AML-193 (cell line): ENCODE results near the gene SMARCD3.

Experiments
- DNase-seq, 2 experiments: peaks; one replicate each; lab custom pipeline; 2025; lab: John Stamatoyannopoulos, UW

Gene SMARCD3

GRCh38 chr7:151247611-151248345 lies 716 bp downstream of the SMARCD3 start:
- no peak for DNase-seq

GRCh38 chr7:151246851-151247580 lies 1.5 kb downstream of the SMARCD3 start:
- DNase-seq = no peak

GRCh38 chr7:151246102-151246850 lies 2.2 kb downstream of the SMARCD3 start:
- DNase-seq = no peak

- DNase-seq = peak in 1 of 2 experiments; percentile 20
Measured at GRCh38 chr7:151245360-151246101, 3.0 kb downstream of the SMARCD3 start.

DNA sequence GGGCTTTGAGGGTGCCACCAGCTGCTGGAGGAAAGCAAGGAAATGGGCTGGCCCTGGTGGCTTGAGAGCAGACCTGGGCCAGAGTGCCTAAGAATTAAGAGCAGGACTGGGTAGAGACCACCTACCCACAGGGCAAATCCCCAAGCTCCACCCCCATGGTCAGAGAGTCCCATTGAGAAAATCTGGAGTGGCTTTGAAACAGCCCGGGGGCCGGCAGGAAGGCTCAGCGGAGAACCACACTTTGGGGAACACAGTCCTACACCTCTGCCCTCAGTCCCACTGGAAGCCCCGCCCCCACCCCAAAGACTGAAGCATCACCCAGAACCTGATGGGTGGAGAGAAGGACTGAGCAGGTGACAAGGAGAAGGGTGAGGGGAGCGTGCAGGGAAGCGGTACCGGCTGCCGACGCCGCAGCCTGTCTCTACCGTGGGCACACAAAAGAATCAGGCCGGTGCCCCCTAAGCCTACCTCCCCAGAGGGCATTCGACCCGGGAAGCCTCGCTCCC lies 3.6 kb downstream of the SMARCD3 start:
- DNase-seq = no peak

DNA sequence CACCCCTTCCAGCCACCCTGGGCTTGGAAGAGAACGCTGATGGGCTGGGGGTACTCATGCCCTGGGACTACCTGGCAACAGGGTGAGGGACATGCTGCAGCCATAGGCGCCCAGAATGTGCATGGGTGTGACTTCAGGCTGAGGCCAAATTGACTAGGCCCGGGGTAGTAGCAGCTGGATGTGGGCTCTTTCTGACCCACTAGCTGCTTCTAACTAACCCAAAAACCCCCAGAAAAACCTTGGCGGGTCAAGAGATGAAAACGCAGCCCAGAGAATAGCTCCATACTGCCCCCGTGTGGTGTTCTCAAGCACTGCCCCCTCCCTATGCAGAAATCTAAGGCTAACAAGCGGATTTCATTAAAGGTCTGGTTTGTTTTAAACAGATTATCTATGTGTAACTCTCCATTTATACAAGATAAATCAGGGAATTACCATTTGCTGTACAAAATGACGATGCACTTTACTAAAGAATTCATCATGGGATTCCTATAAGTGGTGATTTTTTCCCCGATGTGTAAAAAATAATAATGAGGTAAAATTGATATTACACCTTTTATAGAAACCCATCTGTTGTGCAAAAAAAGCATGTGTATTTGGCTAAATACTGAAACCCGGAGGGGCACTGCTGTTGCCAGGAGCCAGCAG lies 4.2 kb downstream of the SMARCD3 start:
- peak; percentile 46 to 52 for DNase-seq

DNA sequence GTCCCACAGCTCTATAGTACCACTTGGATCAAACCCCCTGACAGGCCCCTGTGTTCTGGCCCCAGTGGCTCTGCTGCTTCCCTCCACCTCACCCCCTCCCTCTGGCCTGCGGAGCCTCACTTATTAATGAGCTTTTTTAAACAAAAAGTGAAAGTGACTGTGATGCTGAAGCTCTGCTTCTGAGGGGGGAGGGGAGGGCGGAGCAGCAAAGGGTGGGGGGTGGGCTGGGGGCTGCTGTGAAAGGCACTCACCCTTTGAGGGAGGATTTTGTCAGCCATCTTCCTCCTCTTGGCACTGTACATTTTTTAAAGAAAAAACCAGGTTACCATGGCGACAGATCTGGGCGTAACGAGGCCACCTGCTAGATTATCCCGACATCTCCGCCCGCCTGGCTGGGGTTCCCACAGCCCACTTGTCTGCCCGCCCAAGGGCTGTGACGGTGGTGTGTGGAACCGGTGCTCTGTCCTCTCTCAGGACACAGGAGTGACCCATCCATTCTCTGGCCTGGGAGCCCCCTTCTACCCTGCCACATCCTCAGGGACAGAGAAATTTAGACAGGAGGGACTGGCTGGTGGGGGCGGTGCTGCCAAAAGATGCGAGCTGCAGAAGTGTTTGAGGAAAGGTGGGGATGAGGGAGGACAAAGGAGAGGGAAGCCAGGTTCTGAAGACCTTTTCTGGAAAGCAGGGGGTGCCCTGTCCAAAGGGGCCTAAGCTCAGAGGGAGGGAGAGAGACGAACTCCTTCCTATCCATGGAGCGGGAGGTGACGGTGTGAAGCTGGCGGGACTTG lies 4.9 kb downstream of the SMARCD3 start:
- DNase-seq = no peak

DNA sequence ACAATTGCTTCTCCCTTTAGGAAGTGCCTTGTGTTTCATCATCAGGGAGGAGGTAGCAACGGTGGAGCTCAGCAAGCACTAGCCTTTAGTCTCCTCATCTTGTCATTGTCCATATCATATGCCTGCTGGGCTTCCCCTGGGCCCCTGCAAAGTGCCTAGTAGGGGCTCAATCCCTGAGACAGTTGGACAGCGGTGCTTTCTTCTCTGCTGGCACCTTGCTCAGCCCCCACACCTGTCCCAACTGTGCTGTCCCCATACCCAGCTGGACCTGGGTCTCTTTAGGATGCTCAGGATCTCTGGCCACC lies 5.5 kb downstream of the SMARCD3 start:
- DNase-seq = no peak

DNA sequence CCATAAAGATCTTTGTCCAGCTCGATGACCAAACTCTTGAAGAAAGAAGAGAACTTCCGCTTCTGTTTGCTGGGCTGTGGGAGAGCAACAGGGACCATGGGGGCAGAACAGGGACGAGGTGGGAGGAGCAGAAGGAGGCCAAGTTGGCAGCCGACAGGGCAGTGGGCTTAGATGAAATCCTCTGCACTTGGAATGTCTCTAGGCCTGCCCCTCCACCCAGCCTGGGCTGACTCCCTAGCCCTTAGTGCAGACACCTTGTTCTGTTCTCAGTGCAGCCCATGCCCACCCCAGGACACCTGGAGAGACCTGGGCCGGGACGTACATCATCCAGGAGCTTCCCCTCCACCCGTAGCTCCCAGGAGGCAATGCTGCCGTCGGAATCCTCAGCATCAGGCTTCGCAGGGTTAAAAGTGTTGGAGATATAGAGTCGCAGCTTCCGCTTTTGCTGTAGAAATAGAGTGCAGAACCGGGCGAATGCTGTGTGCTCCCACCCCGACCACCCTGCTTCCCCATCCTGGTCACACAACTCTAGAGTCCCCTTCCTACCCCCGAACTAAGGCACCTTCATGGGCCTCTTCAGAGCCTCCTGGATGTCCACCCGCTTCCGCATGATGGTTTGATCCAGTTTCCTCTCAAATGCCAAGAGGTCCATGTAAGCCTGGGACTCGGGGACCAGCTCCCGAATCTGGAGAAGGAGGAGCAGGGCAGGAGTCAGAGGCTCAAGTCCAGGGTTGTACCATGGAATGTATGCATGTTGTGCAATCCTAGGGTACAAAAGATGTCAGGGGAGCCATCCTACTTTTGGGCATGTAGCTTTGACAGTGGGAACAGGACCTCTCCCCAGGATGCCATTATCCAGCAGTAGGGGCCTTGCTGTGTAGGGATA lies 6.1 kb downstream of the SMARCD3 start:
- DNase-seq = no peak

- no peak for DNase-seq
Measured at GRCh38 chr7:151241755-151242096, 6.8 kb downstream of the SMARCD3 start.

GRCh38 chr7:151240942-151241754 lies 7.3 kb downstream of the SMARCD3 start:
- DNase-seq = no peak

DNA sequence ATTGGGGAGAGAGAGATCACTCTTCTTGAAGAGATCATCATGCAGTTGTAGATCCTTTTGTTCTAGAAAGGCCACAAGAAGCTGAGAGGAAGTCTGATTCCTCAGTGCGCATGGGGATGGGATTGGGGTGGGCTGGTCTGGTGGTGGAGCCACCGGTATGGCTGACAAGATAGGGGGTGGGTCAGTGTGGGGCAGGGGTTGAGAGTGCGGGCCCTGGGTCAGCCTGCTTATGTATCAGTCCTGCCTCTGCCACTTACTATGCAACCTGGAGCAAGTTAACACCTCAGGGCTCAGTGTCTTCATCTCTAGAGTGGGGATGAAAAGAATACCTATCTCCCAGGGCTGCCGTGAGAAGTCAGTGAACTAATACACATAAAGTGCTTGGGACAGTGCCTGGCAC lies 8.0 kb downstream of the SMARCD3 start:
- DNase-seq = no peak

- no peak for DNase-seq
Measured at GRCh38 chr7:151239837-151240459, 8.5 kb downstream of the SMARCD3 start.

DNA sequence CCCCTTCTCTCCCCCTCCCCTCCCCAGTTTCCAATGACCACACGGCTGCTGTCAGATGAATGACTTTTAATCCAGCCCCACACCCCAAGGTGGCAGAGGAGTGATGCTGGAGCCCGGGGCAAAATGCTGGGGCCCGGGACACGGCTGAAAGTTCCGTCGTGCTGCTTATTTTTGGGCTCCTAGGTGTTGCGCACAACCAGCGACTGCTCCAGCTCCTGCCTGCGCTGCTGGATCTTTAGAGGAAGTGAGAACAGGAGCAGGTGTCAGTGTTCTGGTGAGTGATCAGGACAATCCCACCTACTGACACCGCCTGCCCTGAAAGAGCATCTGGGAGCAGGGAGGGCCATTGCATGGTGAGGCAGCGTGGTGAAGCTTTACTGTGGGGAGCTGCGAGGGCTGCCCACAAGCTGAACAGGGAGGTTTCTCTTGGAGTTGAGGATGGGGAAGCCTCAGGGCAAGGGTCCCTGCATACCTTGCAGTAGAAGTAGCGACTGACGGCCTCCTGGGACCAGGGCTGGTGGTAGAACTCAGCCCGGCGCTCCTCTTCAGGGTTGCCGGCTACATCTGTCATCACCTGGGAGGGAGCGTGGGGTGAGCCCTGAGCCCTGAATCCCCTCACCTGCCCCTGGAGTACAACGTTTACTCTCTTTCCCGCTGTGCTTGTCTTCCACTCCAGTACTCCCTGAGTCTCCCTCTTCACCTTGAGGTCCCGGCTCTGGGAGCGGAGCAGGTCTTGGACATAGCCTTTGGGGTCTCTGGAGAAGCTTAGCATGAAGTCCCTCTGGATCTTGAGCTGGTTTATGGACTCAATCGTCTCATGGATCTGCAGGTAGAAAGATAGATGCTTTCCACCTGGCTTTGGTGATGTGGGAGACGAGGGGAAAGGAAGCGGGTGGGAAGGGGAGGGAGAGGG lies 9.3 kb downstream of the SMARCD3 start:
- no peak for DNase-seq

- DNase-seq = no peak
Measured at GRCh38 chr7:151238190-151238810, 10.2 kb downstream of the SMARCD3 start.

GRCh38 chr7:151237244-151238189 lies 11.0 kb downstream of the SMARCD3 start:
- DNase-seq = no peak
